Hepatocyte (in vitro differentiated cells): ENCODE results near the gene COL19A1.
"Not testable (repeated sequence)": the region's sequence is repeated elsewhere in the genome, so short reads cannot be mapped to it uniquely, and the experiment has no call there.

Source experiments
- EZH2phosphoT487 ChIP-seq: fragments of 200-600 bp; sonication (generic); IDR thresholded peaks from one replicate; pipeline ENCODE4 v1.6.1; 2018; ENCODE audit warnings: antibody characterized with exemption, mild to moderate bottlenecking, low read depth, moderate library complexity; ENCODE audit not compliant: unreplicated experiment, severe bottlenecking
- TF ChIP-seq, protein P1 (sequence below): fragments of 200-600 bp; sonication (generic); IDR thresholded peaks from 2 replicates; pipeline ENCODE4 v1.5.1; 2016; ENCODE audit warnings: antibody characterized with exemption, mild to moderate bottlenecking; ENCODE audit not compliant: poor library complexity

DNA sequence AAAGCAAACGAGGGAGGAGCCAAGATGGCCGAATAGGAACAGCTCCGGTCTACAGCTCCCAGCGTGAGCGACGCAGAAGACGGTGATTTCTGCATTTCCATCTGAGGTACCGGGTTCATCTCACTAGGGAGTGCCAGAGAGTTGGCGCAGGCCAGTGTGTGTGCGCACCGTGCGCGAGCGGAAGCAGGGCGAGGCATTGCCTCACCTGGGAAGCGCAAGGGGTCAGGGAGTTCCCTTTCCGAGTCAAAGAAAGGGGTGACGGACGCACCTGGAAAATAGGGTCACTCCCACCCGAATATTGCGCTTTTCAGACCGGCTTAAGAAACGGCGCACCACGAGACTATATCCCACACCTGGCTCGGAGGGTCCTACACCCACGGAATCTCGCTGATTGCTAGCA is 144.0 kb downstream of the COL19A1 start:
- TF ChIP-seq, protein P1, sequence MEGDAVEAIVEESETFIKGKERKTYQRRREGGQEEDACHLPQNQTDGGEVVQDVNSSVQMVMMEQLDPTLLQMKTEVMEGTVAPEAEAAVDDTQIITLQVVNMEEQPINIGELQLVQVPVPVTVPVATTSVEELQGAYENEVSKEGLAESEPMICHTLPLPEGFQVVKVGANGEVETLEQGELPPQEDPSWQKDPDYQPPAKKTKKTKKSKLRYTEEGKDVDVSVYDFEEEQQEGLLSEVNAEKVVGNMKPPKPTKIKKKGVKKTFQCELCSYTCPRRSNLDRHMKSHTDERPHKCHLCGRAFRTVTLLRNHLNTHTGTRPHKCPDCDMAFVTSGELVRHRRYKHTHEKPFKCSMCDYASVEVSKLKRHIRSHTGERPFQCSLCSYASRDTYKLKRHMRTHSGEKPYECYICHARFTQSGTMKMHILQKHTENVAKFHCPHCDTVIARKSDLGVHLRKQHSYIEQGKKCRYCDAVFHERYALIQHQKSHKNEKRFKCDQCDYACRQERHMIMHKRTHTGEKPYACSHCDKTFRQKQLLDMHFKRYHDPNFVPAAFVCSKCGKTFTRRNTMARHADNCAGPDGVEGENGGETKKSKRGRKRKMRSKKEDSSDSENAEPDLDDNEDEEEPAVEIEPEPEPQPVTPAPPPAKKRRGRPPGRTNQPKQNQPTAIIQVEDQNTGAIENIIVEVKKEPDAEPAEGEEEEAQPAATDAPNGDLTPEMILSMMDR: not testable (repeated sequence)
- TF ChIP-seq EZH2phosphoT487: not testable (repeated sequence)
